Measurements from ENCODE around the gene FRMD7.
"Not testable (repeated sequence)": the region's sequence is repeated elsewhere in the genome, so short reads cannot be mapped to it uniquely, and the experiment has no call there.

FRMD7 gene

GRCh38 chrX:132118358-132118757, 9.5 kb downstream of the FRMD7 start:
- no peak for DNase-seq (ENCODE audit: low read depth)
- TF ChIP-seq CTCF (IDR thresholded peaks at IDR 0.05; ENCODE audit: low read depth, low read length, missing control alignments): no peak
- H3K4me3 ChIP-seq (ENCODE audit: low read depth, low read length): no peak overlapping the region

GRCh38 chrX:132115792-132116191, 12.0 kb downstream of the FRMD7 start:
- TF ChIP-seq CTCF (IDR thresholded peaks at IDR 0.05; ENCODE audit: low read depth, low read length, missing control alignments): no peak
- no peak overlapping the region for H3K4me3 ChIP-seq (ENCODE audit: low read depth, low read length)
- DNase-seq (ENCODE audit: low read depth): no peak

GRCh38 chrX:132114607-132115006, 13.2 kb downstream of the FRMD7 start:
- no peak for TF ChIP-seq CTCF (IDR thresholded peaks at IDR 0.05; ENCODE audit: low read depth, low read length, missing control alignments)
- DNase-seq (ENCODE audit: low read depth): no peak
- H3K4me3 ChIP-seq (ENCODE audit: low read depth, low read length): no peak overlapping the region

- TF ChIP-seq CTCF (IDR thresholded peaks at IDR 0.05; ENCODE audit: low read depth, low read length, missing control alignments): no peak
- DNase-seq (ENCODE audit: low read depth): no peak
- no peak overlapping the region for H3K4me3 ChIP-seq (ENCODE audit: low read depth, low read length)
Observed at GRCh38 chrX:132107291-132107690, 20.5 kb downstream of the FRMD7 start.

- H3K4me3 ChIP-seq (ENCODE audit: low read depth, low read length): no peak overlapping the region
- no peak for TF ChIP-seq CTCF (IDR thresholded peaks at IDR 0.05; ENCODE audit: low read depth, low read length, missing control alignments)
- no peak for DNase-seq (ENCODE audit: low read depth)
Observed at GRCh38 chrX:132101799-132102198, 26.0 kb downstream of the FRMD7 start.

GRCh38 chrX:132101206-132101605, 26.6 kb downstream of the FRMD7 start:
- TF ChIP-seq CTCF (IDR thresholded peaks at IDR 0.05; ENCODE audit: low read depth, low read length, missing control alignments): no peak
- DNase-seq (ENCODE audit: low read depth): no peak
- H3K4me3 ChIP-seq (ENCODE audit: low read depth, low read length): no peak overlapping the region

- DNase-seq (ENCODE audit: low read depth); H3K4me3 ChIP-seq (ENCODE audit: low read depth, low read length): not testable (repeated sequence)
Observed at GRCh38 chrX:132098704-132099103, 29.1 kb downstream of the FRMD7 start.

GRCh38 chrX:132094164-132094563, 33.7 kb downstream of the FRMD7 start:
- no peak for TF ChIP-seq CTCF (IDR thresholded peaks at IDR 0.05; ENCODE audit: low read depth, low read length, missing control alignments)
- no peak for DNase-seq (ENCODE audit: low read depth)
- H3K4me3 ChIP-seq (ENCODE audit: low read depth, low read length): no peak overlapping the region
